ENCODE measurements around the gene DCPS. TPM values are rescaled to one million over a fixed set of nuclear protein-coding genes. Genes with fewer than 3 reads are reported as not detected.
A peak's percentile ranks its signal among the peaks of the same experiment; 100 is the strongest.

DCPS gene
- total and polyA plus RNA-seq, 8 donors, result 8.4 to 16.6 (median 10.5) TPM

DNA sequence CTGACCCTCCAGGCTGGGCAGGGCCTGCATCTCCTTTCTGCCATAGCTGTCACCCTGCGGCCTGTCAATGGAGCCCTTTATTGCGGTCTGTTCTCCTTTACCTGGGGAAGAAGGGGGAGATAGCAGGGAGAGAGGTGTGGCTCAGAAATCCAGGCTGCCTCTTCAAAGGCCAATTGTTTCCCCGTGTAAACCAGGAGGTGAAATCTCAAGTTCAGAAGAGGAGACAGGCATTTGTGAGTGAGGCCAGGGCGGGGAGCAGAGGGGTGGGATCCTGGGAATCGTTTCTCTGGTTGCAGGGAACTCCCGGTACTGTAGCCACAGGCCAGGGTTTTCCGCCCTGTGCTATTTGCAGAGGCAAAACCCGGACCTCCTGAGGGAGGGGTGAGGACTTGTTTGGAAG lies 9.1 kb downstream of the DCPS start:
- TF ChIP-seq, protein P1, sequence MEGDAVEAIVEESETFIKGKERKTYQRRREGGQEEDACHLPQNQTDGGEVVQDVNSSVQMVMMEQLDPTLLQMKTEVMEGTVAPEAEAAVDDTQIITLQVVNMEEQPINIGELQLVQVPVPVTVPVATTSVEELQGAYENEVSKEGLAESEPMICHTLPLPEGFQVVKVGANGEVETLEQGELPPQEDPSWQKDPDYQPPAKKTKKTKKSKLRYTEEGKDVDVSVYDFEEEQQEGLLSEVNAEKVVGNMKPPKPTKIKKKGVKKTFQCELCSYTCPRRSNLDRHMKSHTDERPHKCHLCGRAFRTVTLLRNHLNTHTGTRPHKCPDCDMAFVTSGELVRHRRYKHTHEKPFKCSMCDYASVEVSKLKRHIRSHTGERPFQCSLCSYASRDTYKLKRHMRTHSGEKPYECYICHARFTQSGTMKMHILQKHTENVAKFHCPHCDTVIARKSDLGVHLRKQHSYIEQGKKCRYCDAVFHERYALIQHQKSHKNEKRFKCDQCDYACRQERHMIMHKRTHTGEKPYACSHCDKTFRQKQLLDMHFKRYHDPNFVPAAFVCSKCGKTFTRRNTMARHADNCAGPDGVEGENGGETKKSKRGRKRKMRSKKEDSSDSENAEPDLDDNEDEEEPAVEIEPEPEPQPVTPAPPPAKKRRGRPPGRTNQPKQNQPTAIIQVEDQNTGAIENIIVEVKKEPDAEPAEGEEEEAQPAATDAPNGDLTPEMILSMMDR (IDR thresholded peaks at IDR 0.05), result no peak
- FAIRE-seq (no peak), DNase-seq (peak in 1 of 6 donors; percentile 24), ATAC-seq (no peak)
- no peaks in the 10 kb centered on the region for H3K9me3 ChIP-seq
- WGBS, 2 donors, result 76 to 79% methylated on average over 8 of the region's 8 CpGs
- intact Hi-C loops (cut with DNase I), result loop anchor here in 1 of 3 donors (10.0 kb wide), 1 partner anchor 172 kb away; no protein-coding TSS in a partner anchor
- H3K27me3 ChIP-seq, result no peaks in the 10 kb centered on the region
- H3K4me1 ChIP-seq, result peaks cover 4 to 8% (median 6%) of the 10 kb centered on the region in 3 donors
- H3K27ac ChIP-seq, result no peak overlapping the region
- H3K4me3 ChIP-seq, result no peak overlapping the region
- no peaks in the 10 kb centered on the region for H3K36me3 ChIP-seq

DNA sequence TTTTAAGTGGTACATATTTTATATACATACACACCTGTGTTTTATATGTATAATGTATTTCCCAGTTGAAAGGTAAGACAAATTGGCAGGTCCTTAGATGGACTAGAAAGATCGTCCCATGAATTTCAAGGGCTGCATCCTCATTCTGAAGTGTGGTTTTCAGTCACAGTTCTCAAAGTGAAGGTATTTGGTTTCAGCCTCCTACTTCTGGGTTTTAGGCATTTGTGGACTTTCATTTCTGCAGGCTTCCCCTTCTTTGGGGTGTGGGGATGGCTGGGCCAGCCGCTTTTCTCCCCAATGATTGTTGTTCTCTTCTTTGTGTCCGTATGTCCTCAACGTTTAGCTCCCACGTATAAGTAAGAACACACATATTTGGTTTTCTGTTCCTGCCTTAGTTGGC lies 10.0 kb downstream of the DCPS start:
- 90 to 93% methylated on average over 5 of the region's 5 CpGs for WGBS, 2 donors
- peak in 1 of 6 donors; percentile 15 for DNase-seq

DNA sequence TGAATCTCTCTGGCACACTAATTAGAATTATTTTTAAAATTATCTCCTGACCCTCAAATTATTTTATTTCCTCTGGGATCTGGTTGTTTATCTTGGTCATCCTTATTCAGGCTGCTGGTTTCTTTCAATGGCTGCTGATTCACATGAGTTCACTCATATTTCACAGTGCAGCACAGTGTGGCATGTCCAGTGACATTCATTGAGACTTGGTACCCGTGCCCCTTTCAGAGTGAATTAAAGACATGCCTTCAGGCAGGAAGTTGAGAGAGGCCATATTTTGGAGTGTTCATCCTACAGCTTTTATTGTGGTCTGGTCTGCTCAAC lies 13.5 kb downstream of the DCPS start:
- FAIRE-seq, result no peak
- TF ChIP-seq, protein P1 (IDR thresholded peaks at IDR 0.05), result no peak
- 86 to 91% methylated on average over 1 of the region's 1 CpG for WGBS, 2 donors

More for the DNA sequence above, 10.0 kb downstream of the DCPS start:
- Histone ChIP-seq H3K4me1 (peaks cover 0 to 3% (median 0%) of the 10 kb centered on the region in 3 donors), H3K27ac (no peak overlapping the region), H3K4me3 (no peak overlapping the region), H3K9me3 (no peaks in the 10 kb centered on the region), H3K36me3 (no peaks in the 10 kb centered on the region), H3K27me3 (no peaks in the 10 kb centered on the region)
- no peak for FAIRE-seq
- TF ChIP-seq, protein P1 (IDR thresholded peaks at IDR 0.05), result no peak
- intact Hi-C loops (cut with DNase I), result loop anchor here in 1 of 3 donors (10.0 kb wide), 1 partner anchor 171 kb away; no protein-coding TSS in a partner anchor
- ATAC-seq, result no peak

DNA sequence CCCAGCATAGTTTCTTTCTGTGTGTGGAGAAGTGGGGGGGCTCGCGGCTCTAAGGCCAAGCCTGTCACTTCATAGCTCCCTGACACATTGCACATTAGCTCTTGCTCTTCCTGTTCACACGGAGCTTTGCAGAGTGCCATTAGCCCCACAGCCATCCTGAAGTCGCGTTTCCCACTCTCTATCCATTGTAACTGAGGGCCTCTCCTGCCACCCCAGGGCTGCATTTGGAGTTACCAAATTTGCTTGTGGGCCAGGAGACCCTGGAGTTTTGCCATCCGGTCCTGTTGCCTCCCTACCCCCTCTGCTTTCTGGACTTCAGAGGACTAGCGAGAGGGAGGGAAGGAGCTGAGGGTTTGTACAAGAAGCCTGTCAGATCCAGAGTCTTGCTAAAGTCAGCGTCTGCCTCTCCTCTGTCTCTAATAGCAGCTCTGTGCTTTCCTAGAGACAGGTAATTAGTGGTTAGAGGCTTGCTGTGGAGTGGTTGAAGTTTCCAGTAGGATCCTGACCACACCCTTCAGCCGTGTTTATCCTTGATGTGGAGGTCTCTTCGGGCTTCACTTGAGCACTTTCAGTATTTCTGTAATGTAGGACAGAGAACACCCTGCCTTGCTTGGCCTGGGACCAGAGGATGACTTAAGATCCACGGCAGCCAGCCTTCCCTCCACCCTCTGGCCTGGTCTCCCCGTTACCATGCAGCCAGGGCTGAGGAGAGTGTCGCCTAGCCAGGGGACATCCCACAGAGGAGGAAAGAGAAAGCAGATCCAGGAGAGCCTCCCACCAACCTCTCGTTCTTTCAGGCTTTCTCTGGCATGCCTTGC lies 14.1 kb downstream of the DCPS start:
- Histone ChIP-seq H3K27ac (peak overlapping the region in 2 of 4 donors; percentile 1 to 38), H3K9me3 (no peaks in the 10 kb centered on the region), H3K27me3 (no peaks in the 10 kb centered on the region), H3K4me1 (no peaks in the 10 kb centered on the region), H3K4me3 (no peak overlapping the region), H3K36me3 (no peaks in the 10 kb centered on the region)
- intact Hi-C loops (cut with DNase I), result loop anchor here in 1 of 3 donors (10.0 kb wide), 1 partner anchor 167 kb away; no protein-coding TSS in a partner anchor
- 79% methylated on average over 14 of the region's 14 CpGs for WGBS, 2 donors
- DNase-seq, result peak in 1 of 6 donors; percentile 48
- peak in 3 of 4 donors; percentile 60 to 76 (median 70) for ATAC-seq
- no peak for FAIRE-seq
- TF ChIP-seq, protein P1 (IDR thresholded peaks at IDR 0.05), result no peak

More for the DNA sequence above, 13.5 kb downstream of the DCPS start:
- H3K4me3 ChIP-seq, result no peak overlapping the region
- no peaks in the 10 kb centered on the region for H3K36me3 ChIP-seq
- no peaks in the 10 kb centered on the region for H3K4me1 ChIP-seq
- no peaks in the 10 kb centered on the region for H3K9me3 ChIP-seq
- intact Hi-C loops (cut with DNase I), result loop anchor here in 1 of 3 donors (10.0 kb wide), 1 partner anchor 167 kb away; no protein-coding TSS in a partner anchor
- peak overlapping the region in 1 of 4 donors; percentile 1 for H3K27ac ChIP-seq
- peak in 1 of 4 donors; percentile 7 for ATAC-seq
- H3K27me3 ChIP-seq, result no peaks in the 10 kb centered on the region
- DNase-seq, result no peak

All from pancreas (tissue), 10 donors.